Measurements from ENCODE around the gene MPZL1.
"Not testable (repeated sequence)": the region's sequence is repeated elsewhere in the genome, so short reads cannot be mapped to it uniquely, and the experiment has no call there.

The MPZL1 gene

GRCh38 chr1:167784876-167785550 is 63.2 kb downstream of the MPZL1 start:
- DNase-seq: no peak

- no peak for DNase-seq
Observed at GRCh38 chr1:167786502-167786901, 64.7 kb downstream of the MPZL1 start.

GRCh38 chr1:167789501-167789900 is 67.7 kb downstream of the MPZL1 start:
- DNase-seq: no peak

GRCh38 chr1:167790117-167790516 is 68.3 kb downstream of the MPZL1 start:
- DNase-seq: no peak

- no peak for DNase-seq
Observed at GRCh38 chr1:167791281-167792187, 69.8 kb downstream of the MPZL1 start.

- DNase-seq: no peak
Observed at GRCh38 chr1:167792188-167792565, 70.4 kb downstream of the MPZL1 start.

GRCh38 chr1:167794043-167794442 is 72.3 kb downstream of the MPZL1 start:
- DNase-seq: no peak

GRCh38 chr1:167795810-167796740 is 74.3 kb downstream of the MPZL1 start:
- peak; percentile 24 for DNase-seq

GRCh38 chr1:167797015-167797414 is 75.2 kb downstream of the MPZL1 start:
- no peak for DNase-seq

- no peak for DNase-seq
Observed at GRCh38 chr1:167798952-167799351, 77.2 kb downstream of the MPZL1 start.

GRCh38 chr1:167799747-167800146 is 78.0 kb downstream of the MPZL1 start:
- DNase-seq: no peak

- DNase-seq: no peak
Observed at GRCh38 chr1:167800251-167800650, 78.5 kb downstream of the MPZL1 start.

GRCh38 chr1:167802235-167802634 is 80.5 kb downstream of the MPZL1 start:
- DNase-seq: no peak

- peak; percentile 88 for DNase-seq
Observed at GRCh38 chr1:167803358-167804207, 81.8 kb downstream of the MPZL1 start.

GRCh38 chr1:167805041-167805556 is 83.3 kb downstream of the MPZL1 start:
- no peak for DNase-seq

GRCh38 chr1:167806235-167806634 is 84.5 kb downstream of the MPZL1 start:
- DNase-seq: not testable (repeated sequence)

GRCh38 chr1:167806676-167807075 is 84.9 kb downstream of the MPZL1 start:
- not testable (repeated sequence) for DNase-seq

GRCh38 chr1:167808104-167808503 is 86.3 kb downstream of the MPZL1 start:
- DNase-seq: no peak

- no peak for DNase-seq
Observed at GRCh38 chr1:167808690-167809089, 86.9 kb downstream of the MPZL1 start.

GRCh38 chr1:167812972-167813371 is 91.2 kb downstream of the MPZL1 start:
- DNase-seq: no peak

GRCh38 chr1:167815650-167816049 is 93.9 kb downstream of the MPZL1 start:
- DNase-seq: no peak

All from NCI-H146 (cell line).